WTC11 (cell line): ENCODE measurements around the gene LRRC72.

Source experiments
- ESRRA ChIP-seq: sonication (generic); formaldehyde crosslinking; IDR thresholded peaks from 2 replicates; pipeline ENCODE4 v1.8.1; 2022; ENCODE audit warnings: mild to moderate bottlenecking, missing genetic modification reagents, borderline replicate concordance
- FOXJ3 ChIP-seq: sonication (generic); formaldehyde crosslinking; IDR thresholded peaks from 2 replicates; pipeline ENCODE4 v1.9.0; 2021; ENCODE audit warnings: missing genetic modification reagents, mild to moderate bottlenecking, borderline replicate concordance
- IRF2 ChIP-seq: sonication (generic); formaldehyde crosslinking; IDR thresholded peaks from 2 replicates; pipeline ENCODE4 v1.8.0; 2022; ENCODE audit warnings: low read depth, missing genetic modification reagents, borderline replicate concordance
- MAX ChIP-seq: sonication (generic); formaldehyde crosslinking; IDR thresholded peaks from 2 replicates; pipeline ENCODE4 v1.8.0; 2022; ENCODE audit warnings: mild to moderate bottlenecking, missing genetic modification reagents
- NR1H2 ChIP-seq: sonication (generic); formaldehyde crosslinking; IDR thresholded peaks from 2 replicates; pipeline ENCODE4 v1.9.0; 2021; ENCODE audit warnings: mild to moderate bottlenecking, moderate library complexity, missing genetic modification reagents
- NR3C1 ChIP-seq: sonication (generic); formaldehyde crosslinking; conservative IDR thresholded peaks from 2 replicates; pipeline ENCODE4 v1.8.1; 2023; ENCODE audit warnings: low read depth, mild to moderate bottlenecking, missing genetic modification reagents
- SP1 ChIP-seq: sonication (generic); formaldehyde crosslinking; conservative IDR thresholded peaks from 2 replicates; pipeline ENCODE4 v1.8.1; 2022; ENCODE audit warnings: missing genetic modification reagents
- TEAD4 ChIP-seq: sonication (generic); formaldehyde crosslinking; IDR thresholded peaks from 2 replicates; pipeline ENCODE4 v1.8.0; 2022; ENCODE audit warnings: mild to moderate bottlenecking, missing genetic modification reagents
- TF ChIP-seq, protein P1 (sequence below): fragments of 200-600 bp; IDR thresholded peaks from 2 replicates; pipeline ENCODE4 v1.8.0; 2022; ENCODE audit warnings: antibody characterized with exemption
- TF ChIP-seq, protein P2 (sequence below): sonication (generic); formaldehyde crosslinking; IDR thresholded peaks from 2 replicates; pipeline ENCODE4 v1.8.0; 2023; ENCODE audit warnings: missing genetic modification reagents
- TF ChIP-seq, protein P3 (sequence below): sonication (generic); formaldehyde crosslinking; IDR thresholded peaks from 2 replicates; pipeline ENCODE4 v1.8.1; 2022; ENCODE audit warnings: low read depth, missing genetic modification reagents, borderline replicate concordance

- TF ChIP-seq TEAD4 (no peak), MAX (CRISPR knock-in tag) (no peak), IRF2 (CRISPR knock-in tag) (no peak), SP1 (CRISPR knock-in tag) (no peak), NR3C1 (CRISPR knock-in tag) (no peak), ESRRA (CRISPR knock-in tag) (no peak), NR1H2 (no peak), FOXJ3 (CRISPR knock-in tag) (no peak)
- TF ChIP-seq, protein P1, sequence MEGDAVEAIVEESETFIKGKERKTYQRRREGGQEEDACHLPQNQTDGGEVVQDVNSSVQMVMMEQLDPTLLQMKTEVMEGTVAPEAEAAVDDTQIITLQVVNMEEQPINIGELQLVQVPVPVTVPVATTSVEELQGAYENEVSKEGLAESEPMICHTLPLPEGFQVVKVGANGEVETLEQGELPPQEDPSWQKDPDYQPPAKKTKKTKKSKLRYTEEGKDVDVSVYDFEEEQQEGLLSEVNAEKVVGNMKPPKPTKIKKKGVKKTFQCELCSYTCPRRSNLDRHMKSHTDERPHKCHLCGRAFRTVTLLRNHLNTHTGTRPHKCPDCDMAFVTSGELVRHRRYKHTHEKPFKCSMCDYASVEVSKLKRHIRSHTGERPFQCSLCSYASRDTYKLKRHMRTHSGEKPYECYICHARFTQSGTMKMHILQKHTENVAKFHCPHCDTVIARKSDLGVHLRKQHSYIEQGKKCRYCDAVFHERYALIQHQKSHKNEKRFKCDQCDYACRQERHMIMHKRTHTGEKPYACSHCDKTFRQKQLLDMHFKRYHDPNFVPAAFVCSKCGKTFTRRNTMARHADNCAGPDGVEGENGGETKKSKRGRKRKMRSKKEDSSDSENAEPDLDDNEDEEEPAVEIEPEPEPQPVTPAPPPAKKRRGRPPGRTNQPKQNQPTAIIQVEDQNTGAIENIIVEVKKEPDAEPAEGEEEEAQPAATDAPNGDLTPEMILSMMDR, result no peak
- TF ChIP-seq, protein P2, sequence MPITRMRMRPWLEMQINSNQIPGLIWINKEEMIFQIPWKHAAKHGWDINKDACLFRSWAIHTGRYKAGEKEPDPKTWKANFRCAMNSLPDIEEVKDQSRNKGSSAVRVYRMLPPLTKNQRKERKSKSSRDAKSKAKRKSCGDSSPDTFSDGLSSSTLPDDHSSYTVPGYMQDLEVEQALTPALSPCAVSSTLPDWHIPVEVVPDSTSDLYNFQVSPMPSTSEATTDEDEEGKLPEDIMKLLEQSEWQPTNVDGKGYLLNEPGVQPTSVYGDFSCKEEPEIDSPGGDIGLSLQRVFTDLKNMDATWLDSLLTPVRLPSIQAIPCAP (CRISPR knock-in tag), result no peak
- TF ChIP-seq, protein P3, sequence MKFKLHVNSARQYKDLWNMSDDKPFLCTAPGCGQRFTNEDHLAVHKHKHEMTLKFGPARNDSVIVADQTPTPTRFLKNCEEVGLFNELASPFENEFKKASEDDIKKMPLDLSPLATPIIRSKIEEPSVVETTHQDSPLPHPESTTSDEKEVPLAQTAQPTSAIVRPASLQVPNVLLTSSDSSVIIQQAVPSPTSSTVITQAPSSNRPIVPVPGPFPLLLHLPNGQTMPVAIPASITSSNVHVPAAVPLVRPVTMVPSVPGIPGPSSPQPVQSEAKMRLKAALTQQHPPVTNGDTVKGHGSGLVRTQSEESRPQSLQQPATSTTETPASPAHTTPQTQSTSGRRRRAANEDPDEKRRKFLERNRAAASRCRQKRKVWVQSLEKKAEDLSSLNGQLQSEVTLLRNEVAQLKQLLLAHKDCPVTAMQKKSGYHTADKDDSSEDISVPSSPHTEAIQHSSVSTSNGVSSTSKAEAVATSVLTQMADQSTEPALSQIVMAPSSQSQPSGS (CRISPR knock-in tag), result no peak
Measured at GRCh38 chr7:16515785-16516685, 10.6 kb upstream of the LRRC72 start.
